GM23248 (cell line): ENCODE measurements around the gene GINS3.

Experiments used
- EZH2 ChIP-seq: fragments of 200-600 bp; sonication (generic); IDR thresholded peaks from 2 replicates; pipeline ENCODE4 v1.6.1; 2018; ENCODE audit warnings: antibody characterized with exemption, mild to moderate bottlenecking; ENCODE audit not compliant: insufficient read depth, poor library complexity, severe bottlenecking
- EZH2phosphoT487 ChIP-seq: fragments of 200-600 bp; sonication (generic); IDR thresholded peaks from 2 replicates; pipeline ENCODE4 v1.6.1; 2018; ENCODE audit warnings: antibody characterized with exemption, moderate library complexity, mild to moderate bottlenecking, low read depth; ENCODE audit not compliant: insufficient read depth

GRCh38 chr16:58377932-58378331 lies 14.3 kb upstream of the GINS3 start:
- no peak for TF ChIP-seq EZH2
- TF ChIP-seq EZH2phosphoT487: no peak
